ENCODE data around the gene A4GALT.
"Not testable (repeated sequence)": the region's sequence is repeated elsewhere in the genome, so short reads cannot be mapped to it uniquely, and the experiment has no call there.

Gene A4GALT, protein sequence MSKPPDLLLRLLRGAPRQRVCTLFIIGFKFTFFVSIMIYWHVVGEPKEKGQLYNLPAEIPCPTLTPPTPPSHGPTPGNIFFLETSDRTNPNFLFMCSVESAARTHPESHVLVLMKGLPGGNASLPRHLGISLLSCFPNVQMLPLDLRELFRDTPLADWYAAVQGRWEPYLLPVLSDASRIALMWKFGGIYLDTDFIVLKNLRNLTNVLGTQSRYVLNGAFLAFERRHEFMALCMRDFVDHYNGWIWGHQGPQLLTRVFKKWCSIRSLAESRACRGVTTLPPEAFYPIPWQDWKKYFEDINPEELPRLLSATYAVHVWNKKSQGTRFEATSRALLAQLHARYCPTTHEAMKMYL

DNA sequence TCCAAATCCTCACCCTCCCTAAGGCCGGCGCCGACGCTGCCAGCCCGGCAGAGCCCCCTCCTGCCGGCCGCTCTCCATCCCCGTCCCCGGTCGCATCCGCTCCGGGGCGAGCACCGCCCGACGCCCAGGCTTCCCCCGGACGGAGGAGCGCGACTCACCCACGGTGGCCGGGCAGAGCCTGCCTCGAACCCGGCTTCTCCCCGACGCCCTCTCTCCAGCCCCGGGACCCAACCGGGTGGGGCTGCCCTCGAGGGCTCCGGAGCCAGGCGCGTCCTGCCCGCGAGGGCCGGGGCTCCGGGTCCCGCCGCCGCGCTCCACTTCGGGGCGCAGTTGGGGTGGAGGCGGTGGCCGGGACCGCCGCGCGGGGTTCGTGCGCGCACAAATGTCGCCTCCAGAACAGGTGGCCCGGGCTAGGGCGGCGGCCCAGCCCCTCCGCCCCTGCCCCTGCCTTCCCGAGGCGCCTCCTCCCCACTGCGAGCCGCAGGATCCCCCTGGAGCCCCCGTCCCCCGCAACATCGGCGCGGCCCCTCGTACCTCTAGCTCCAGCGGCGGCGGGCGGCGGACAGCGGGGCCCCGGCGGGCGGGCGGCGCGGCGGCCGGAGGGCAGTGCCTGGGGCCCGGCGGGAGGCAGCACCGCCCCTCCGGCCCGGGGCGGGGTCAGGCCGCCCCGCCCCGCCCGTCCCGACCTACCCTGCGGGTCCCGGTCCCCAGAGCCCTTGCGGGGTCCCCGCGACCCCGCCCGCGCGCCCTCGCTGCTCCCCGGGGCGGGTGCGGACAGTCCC, at the start of gene A4GALT:
Gene A4GALT (minus strand): TSS at position 608 of the 782 bp plus-strand sequence. CDS start 26,919 bp downstream, outside the sequence.
- no peak for DNase-seq

DNA sequence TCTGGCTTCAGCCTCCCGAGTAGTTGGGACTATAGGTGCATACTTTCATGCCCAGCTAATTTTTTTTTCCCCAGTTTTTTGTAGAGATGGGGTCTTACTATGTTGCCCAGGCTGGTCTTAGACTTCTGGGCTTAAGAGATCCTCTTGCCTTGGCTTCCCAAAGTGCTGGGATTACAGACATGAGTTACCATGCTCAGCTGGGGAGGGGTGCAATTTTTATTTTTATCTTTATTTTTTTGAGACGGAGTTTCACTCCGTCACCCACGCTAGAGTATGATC, 49.7 kb upstream of the A4GALT start:
- no peak for DNase-seq

DNA sequence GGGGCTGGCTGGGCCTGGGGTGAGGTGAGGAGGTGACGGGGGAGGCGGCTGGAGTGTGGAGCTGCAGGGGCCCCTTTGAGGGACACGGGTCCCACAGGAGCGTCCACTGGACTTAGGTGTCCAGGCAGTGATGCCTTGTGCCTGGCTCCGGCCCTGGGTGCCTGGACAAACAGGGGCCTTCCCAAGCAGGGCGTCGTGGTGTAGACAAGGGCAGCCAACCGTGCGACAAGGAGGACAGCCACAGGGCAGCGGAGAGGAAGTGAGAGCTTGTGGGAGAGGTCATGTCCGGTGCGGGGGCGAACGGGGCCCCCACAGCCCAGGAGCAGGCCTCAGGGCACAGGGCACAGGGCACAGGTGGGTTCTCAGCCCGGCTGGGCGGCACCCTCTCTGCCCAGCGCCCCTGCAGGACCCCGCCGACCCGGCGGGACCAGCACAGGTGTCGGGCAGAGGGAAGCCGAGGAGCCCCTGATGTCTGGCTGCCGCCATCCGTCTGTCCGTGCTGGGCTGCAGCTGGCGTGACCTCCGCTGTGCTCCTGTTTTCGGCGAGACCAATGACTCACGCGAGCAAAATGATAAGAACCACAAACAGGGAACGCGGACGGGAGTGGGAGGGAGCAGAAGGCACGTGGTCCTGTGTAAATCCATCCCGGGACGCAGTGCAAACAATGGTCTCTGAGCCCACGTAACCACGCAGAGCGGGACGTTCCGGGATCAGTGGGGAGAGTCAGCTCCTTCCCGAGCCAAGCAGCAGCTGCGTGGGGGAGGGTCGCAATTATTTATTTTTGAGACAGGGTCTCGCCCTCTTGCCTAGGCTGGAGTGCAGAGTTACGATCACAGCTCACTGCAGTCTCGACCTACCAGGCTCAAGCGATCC, 49.1 kb upstream of the A4GALT start:
- DNase-seq = no peak

DNA sequence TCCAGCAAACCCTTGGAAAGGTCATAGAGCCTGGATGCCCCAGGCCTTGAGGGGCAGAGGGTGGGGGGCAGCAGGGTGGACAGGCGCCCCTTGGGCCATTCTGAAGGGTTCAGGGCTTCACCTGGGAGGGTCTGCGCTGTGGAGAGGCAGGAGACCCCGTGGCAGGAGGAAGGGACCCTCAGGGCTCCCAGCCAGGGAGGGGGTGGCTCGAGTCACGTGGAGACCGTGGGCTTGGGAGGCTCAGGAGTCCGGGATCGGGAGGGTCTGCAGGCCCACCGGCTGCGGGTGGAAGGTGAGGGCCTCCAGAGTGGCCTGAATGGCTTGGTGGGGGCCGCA, 48.5 kb upstream of the A4GALT start:
- DNase-seq = no peak

DNA sequence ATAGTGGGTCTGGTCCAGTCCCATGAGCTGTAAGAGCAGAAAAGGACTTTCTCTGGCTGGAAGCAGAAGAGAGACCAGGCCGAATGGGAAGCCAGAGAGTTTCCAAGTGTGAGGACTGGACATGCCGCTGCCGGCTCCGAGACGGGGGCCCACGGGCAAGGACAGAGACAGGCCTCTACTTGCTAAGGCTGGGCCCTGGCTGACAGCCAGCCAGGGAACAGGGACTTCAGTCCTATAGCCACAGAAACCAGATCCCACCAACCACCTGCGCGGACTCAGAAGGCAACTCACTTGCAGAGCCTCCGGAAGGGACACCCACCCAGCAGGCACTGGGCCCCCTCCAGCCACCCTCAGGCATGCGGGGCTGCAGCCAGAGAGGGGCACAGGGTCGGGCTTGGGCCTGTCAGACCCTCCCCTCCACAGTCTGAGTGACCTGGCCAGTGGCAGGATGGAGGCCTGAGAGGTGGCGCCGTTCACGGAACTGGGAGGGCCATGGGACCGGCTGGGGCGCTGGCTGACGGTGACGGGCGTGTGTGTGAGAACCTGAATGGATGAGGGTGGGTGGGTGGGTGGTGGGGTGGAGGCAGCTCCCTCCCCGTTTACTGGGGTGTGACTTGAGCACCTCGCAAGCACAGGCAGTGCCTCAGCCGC, 47.8 kb upstream of the A4GALT start:
- DNase-seq = no peak

DNA sequence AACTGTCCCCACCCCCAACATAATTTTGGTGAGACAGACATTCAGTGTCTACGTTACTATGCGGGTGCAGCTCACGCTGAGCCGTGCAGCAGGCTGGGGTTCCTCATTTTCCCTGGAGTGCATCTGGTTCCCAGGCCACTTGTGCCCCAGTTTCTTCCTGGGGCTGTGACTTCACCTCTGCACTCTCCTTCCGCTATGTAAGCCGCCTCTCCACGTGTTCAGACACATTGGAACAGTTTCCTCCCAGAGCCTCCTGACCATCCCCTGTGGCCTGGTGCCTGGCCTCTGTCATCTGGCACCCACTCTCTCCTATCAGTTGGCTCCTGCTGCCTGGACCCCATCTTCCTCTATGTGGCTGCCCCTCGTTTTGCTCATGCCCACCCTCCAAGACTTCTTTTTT, 46.2 kb upstream of the A4GALT start:
- DNase-seq = no peak

DNA sequence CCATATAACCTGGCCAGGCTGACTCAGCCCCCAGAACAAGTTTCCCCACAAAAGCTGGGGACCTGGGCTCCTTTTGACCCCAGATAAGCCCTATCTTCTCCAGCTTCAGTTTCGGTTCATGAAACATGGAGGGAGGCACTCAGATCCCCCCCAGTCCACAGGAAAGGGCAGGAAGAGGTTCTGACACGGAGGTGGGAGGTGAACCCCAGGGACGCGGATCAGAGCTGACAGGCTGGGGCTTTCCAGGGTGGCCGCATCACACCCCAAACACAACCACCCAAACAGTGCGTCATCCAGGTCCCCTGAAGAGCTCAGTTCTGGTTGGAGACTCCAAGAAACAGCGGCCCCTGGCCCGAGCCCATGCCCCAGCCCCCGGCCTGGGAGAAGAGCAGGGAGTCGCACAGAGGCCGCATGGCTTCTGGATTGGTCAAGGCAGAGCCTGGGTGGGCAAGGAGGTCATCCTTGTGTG, 44.3 kb upstream of the A4GALT start:
- DNase-seq = no peak

DNA sequence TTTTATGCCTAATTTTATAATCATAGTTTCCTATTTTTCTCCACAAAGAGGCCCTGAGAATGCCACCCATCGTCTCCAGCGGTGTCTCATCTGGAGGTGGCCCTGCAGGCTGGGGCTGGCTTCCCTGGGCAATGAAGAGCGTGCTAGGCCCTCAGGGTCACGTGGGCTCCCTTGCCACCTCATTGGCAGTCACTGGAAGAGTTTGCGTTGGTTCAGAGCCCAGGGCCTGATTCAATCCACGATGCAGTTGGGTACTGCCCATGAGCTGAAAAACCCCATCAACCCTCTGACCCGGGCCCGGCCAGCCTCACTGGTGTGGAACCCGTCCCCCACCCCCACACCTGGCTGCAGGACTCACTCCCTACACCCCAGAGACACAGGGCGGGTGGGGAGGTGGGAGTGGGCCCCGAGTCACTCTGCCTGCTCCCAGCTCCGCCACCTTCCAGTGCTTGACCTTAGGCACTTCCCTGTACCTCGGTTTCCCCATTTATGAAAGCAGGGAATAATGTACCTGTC, 43.4 kb upstream of the A4GALT start:
- no peak for DNase-seq

DNA sequence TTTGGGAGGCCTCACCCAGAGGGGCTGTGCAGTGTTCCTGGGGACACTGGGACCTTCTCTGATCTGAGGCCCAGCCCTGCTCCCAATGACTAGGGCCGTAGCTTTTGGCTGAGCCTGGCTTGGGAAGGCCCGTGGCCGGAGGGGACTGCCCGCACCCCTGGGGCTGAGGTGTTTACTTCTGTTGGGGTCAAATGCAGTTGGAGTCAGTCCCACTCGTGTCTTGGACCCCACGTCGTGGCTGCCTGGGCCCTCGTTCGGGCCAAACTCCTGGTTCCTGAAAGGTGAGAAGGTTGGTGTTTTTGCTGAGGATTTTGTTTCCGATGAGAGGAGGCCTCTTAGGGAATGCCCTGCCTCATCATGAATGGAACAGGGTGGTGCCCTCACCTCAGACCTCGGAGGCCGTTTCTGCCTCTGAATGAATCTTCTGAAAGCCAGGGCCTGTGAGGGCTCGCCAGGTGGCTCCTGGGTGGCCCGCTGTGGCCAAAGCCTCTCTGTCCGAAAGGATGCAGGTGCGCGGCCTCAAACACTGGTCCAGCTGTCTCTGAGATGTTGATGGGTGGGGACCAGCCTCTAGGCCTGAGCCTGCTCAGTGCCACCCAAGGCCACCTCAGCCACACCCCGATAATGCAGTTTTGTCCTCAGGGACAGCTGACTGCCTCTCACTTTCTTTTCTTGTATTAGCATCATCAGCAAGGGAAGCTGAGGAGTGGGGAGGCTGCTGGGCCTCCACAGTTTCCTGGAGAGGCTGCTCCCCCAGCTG, 40.3 kb upstream of the A4GALT start:
- no peak for DNase-seq

DNA sequence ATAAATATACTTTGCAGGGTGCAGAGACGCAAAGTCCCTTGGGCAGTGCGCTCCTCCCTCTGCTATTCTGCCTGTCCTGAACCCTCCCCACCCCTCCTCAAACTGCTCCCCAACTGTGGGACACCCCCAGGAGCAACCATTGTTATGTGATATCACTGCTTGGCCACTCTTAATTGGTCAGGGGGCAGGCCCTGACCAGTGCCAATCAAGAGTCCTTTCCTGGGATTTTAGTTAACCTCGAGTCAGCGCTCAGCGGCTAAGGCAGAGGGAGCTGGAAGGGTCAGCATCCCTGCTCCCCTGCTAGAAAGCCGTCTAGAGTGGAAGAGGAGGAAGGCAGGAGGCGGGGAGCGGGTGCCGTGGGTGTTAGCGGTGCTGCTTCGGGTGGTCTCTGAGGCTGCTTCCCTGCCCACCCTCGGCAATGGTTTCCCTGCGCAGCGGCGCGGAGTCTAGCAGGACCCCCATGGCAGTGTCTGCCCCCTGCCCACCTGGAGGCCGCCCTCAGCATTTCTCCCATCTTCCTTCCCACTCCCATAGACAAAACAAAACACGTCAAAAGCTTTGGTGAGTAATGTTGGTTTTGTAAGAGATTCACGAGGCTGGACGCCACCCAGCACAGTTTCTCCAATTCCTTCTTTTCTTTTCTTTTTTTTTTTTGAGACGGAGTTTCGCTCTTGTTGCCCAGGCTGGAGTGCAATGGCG, 38.4 kb upstream of the A4GALT start:
- no peak for DNase-seq

DNA sequence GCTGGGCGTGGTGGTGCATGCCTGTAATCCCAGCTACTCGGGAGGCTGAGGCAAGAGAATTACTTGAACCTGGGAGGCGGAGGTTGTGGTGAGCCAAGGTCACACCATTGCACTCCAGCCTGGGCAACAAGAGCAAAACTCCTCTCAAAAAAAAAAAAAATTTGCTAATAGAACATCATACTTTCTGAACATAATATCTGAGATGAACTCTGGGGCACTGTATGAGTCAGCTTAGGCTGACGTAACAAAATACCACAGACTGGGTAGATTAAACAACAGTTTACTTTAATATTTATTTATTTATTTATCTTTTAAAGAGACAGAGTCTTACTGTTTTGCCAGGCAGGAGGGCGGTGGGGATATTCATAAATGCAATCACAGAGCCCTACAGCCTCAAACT, 34.9 kb upstream of the A4GALT start:
- DNase-seq = not testable (repeated sequence)

DNA sequence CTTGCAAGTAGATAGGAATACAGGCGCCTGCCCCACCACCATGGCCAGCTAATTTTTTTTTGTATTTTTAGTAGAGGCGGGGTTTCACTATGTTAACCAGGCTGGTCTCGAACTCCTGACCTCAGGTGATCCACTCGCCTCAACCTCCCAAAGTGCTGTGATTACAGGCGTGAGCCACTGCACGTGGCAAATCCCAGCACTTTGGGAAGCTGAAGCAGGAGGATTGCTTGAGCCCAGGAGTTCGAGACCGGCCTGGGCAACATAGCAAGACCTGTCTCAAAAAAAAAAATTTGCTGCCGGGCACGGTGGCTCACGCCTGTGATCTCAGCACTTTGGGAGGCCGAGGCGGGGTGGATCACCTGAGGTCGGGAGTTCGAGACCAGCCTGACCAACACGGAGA, 34.5 kb upstream of the A4GALT start:
- DNase-seq = not testable (repeated sequence)

DNA sequence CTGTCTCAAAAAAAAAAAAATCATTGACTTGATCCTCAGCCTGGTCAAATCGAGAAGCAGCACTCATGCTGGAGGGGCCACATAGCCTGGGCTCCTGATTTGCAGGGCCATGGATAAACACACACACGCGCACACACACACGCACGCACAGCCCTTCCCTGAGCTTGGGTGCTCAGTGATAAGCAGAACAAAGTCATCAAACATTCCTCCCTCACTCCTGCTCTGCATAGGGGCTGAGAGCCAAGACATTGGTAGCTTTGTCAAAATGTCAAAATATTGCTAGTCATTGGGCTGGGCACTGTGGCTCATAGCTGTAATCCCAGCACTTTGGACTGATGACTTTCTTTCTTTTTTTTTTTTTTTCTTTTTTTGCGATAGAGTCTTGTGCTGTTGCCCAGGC, 34.0 kb upstream of the A4GALT start:
- no peak for DNase-seq

DNA sequence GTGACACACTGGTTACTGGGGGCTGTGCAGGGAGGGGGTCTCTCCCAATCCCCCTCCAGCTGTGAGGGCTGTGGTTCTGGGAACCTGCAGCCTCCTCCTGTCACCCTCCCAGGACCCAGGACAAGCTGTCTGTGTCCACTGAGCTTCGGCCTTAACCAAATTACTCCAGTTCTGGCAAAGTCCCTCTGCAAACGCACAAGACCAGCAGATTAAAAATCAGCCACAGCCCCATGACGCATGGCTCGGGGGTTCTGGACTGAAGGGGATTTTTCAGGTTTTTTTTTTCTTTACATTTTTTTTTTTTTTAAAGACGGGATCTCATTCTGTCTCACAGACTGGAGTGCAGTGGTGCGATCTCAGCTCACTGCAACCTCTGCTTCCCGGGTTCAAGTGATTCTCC, 32.2 kb upstream of the A4GALT start:
- no peak for DNase-seq

DNA sequence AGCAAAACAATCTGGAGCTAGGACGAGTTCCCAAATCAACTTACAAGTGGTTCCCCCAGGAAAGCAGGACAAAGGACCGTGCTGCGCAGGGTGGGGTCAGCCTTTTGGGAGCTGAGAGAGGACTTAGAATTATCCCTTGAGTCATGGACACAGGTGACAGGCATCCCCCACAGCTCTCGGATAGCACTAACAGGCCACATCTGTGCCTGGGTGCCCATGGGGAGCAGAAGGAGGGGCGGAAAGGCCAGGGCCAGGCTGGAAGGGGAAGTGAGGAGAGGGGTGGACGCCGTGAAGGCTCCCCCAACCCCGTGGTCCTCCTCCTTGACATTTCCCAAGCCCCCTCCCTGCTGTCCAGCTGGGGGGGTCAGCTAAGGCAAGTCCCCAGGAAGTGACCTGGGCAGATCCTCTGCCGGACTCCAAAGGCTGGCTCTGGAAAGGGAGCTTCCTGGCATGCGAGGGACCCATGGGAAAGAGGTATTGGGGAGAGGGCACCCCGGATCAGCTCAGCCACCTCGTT, 31.6 kb upstream of the A4GALT start:
- no peak for DNase-seq

DNA sequence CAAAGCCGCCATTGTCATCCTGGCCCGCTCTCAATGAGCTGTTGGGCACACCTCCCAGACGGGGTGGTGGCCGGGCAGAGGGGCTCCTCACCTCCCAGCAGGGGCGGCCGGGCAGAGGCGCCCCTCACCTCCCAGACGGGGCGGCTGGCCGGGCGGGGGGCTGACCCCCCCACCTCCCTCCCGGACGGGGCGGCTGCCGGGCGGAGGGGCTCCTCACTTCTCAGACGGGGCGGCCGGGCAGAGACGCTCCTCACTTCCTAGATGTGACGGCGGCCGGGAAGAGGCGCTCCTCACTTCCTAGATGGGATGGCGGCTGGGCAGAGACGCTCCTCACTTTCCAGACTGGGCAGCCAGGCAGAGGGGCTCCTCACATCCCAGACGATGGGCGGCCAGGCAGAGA, 29.8 kb upstream of the A4GALT start:
- not testable (repeated sequence) for DNase-seq

DNA sequence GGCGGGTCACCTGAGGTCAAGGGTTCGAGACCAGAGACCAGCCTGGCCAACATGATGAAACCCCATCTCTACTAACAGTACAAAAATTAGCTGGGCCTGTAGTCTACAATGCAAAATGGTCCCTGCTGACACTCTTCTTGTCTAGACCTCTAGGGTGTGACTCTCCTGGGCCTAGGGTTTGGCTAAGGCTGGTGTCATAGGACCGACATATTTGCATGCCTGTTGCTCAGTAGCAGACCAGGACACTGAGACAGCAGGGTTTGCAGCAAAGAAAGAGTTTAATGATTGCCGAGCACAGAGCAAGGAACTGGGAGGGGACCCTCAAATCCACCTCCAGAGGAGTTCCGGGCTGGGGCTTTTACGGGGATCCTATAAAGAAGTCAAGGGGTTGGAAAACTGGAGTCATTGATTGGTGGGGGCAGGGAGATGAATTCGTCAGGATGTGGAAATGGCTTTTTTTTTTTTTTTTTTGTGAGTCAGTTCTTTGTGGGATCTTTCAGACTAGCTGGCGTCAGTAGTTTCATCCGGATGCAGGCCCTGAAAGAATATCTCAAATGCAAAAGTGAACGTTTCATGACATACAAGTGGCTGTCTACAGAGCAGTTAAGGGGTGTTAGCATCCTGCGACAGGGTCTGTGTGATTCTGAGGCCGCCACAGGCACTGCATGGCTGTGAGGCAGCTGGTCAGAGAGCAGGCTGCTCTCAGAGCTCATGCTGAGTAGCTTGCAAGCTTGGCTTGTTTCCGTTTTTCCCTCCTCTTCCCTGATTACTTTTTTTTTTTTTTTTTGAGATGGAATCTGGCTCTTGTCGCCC, 27.2 kb upstream of the A4GALT start:
- no peak for DNase-seq

DNA sequence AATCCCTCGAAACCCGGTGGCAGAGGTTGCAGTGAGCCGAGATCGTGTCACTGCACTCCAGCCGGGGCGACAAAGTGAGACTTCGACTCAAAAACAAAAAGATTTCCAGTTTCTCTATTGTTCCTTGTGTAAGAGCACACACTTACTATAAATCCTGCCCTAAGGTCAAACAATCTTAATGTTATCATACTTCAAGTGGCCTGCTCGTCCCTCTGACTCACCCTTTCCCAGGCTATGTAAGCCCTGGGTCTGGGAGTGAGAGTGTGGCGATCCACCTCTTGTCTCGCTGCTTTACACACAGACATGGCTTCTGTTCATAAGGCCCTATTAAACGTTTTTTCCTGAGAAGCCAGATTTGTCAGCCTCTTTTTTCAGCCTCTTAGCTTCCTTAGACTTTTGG, 24.4 kb upstream of the A4GALT start:
- no peak for DNase-seq

DNA sequence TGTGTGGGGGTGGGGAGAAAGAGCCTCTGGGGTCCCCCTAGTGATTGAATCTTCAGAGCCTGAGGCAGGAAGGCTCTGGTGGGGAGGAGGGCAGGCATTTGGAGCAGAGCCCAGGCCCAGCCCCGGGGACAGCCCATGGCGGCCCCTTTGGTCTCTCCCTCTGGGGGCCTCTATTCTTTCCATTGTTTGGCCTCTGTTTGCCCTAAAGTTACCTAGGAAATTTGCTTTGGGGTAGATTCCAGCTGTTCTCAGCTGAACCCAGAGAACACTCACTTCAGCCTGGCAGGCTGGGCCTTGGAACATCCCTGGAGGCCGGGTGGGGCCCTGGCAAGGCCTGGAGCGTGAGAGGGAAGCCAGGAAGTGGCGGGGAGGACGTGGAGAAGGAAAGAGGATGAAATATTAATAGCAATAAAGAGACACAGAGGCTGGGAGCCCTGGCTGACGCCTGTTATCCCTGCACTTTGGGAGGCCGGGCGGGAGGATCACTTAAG, 22.9 kb upstream of the A4GALT start:
- DNase-seq = no peak

DNA sequence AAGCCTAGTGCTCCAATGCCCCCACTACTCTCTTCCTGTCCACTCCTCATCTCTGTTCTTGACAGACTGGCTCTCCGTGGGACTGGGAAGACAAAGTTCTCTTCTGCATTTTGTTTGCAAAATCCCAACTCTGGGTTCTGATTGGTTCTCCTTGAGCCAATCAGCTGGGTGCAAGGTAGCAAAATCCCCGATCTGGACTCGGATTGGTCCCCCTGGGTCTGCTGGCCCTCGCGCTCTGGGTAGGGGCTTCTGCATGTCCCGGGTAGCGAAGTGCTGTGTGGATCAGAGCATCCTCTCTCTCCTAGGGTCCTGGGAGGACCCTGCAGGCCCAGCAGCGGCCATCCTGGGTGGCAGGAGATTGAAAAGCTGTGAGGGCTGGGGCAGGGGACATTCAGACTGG, 22.3 kb upstream of the A4GALT start:
- no peak for DNase-seq
